Femur (tissue), 1 donor: ENCODE results near the gene CDH12.
"Not testable (repeated sequence)": the region's sequence is repeated elsewhere in the genome, so short reads cannot be mapped to it uniquely, and the experiment has no call there.

ENCODE experiments used
- DNase-seq: peaks from one replicate; pipeline ENCODE4 v3.0.0-alpha.2; 2017

Gene CDH12

GRCh38 chr5:22109315-22109714, 743.8 kb downstream of the CDH12 start:
- DNase-seq: no peak

GRCh38 chr5:22108545-22108944, 744.6 kb downstream of the CDH12 start:
- DNase-seq: no peak

- no peak for DNase-seq
These were observed 750.3 kb downstream of the CDH12 start for GRCh38 chr5:22102823-22103359.

- no peak for DNase-seq
These were observed 764.6 kb downstream of the CDH12 start for GRCh38 chr5:22088517-22088916.

GRCh38 chr5:22079566-22079965, 773.6 kb downstream of the CDH12 start:
- DNase-seq: no peak

- no peak for DNase-seq
These were observed 774.1 kb downstream of the CDH12 start for GRCh38 chr5:22079002-22079401.

GRCh38 chr5:22076586-22076985, 776.6 kb downstream of the CDH12 start:
- no peak for DNase-seq

- no peak for DNase-seq
These were observed 782.9 kb downstream of the CDH12 start for GRCh38 chr5:22070186-22070728.

GRCh38 chr5:22063717-22064116, 789.4 kb downstream of the CDH12 start:
- DNase-seq: no peak

GRCh38 chr5:22058620-22059019, 794.5 kb downstream of the CDH12 start:
- DNase-seq: no peak

- no peak for DNase-seq
These were observed 796.1 kb downstream of the CDH12 start for GRCh38 chr5:22057012-22057411.

GRCh38 chr5:22056601-22057000, 796.5 kb downstream of the CDH12 start:
- DNase-seq: no peak

GRCh38 chr5:22053195-22053594, 799.9 kb downstream of the CDH12 start:
- no peak for DNase-seq

GRCh38 chr5:22051881-22052280, 801.3 kb downstream of the CDH12 start:
- DNase-seq: no peak

- no peak for DNase-seq
These were observed 802.2 kb downstream of the CDH12 start for GRCh38 chr5:22050931-22051330.

GRCh38 chr5:22044229-22044628, 808.9 kb downstream of the CDH12 start:
- DNase-seq: no peak

- no peak for DNase-seq
These were observed 817.1 kb downstream of the CDH12 start for GRCh38 chr5:22036061-22036460.

- DNase-seq: no peak
These were observed 820.1 kb downstream of the CDH12 start for GRCh38 chr5:22033066-22033465.

GRCh38 chr5:22023784-22024183, 829.4 kb downstream of the CDH12 start:
- DNase-seq: no peak

- DNase-seq: not testable (repeated sequence)
These were observed 840.3 kb downstream of the CDH12 start for GRCh38 chr5:22012893-22013292.

- DNase-seq: not testable (repeated sequence)
These were observed 842.3 kb downstream of the CDH12 start for GRCh38 chr5:22010808-22011207.

- not testable (repeated sequence) for DNase-seq
These were observed 852.0 kb downstream of the CDH12 start for GRCh38 chr5:22001097-22001496.

GRCh38 chr5:21985799-21986198, 867.3 kb downstream of the CDH12 start:
- not testable (repeated sequence) for DNase-seq

- DNase-seq: not testable (repeated sequence)
These were observed 901.6 kb downstream of the CDH12 start for GRCh38 chr5:21951571-21951970.

- no peak for DNase-seq
These were observed 922.0 kb downstream of the CDH12 start for GRCh38 chr5:21931116-21931515.
